Thyroid gland (tissue), 4 donors: ENCODE results near the gene UNC13D. TPM values are rescaled to one million over a fixed set of nuclear protein-coding genes. Genes with fewer than 3 reads are reported as not detected.

ENCODE experiments used
- DNase-seq, 2 donors: peaks; one replicate each; pipeline ENCODE4 v3.0.0-alpha.2; 2019
- H3K27ac ChIP-seq, 3 donors: fragments of 200-600 bp; sonication (generic); 1 replicate in 2 of 3; 2 replicates in 1 of 3; pipeline ENCODE4 v1.5.1; 2016 to 2019; ENCODE audit warnings: mild to moderate bottlenecking in 1 of 3, moderate library complexity in 1 of 3
- H3K27me3 ChIP-seq: fragments of 200-600 bp; sonication (generic); one replicate; pipeline ENCODE4 v1.5.1; 2019
- H3K36me3 ChIP-seq, 2 donors: fragments of 200-600 bp; sonication (generic); one replicate each; pipeline ENCODE4 v1.5.1; 2016 to 2019
- H3K4me1 ChIP-seq, 2 donors: fragments of 200-600 bp; sonication (generic); one replicate each; pipeline ENCODE4 v1.5.1; 2017 to 2019
- H3K4me3 ChIP-seq, 3 donors: fragments of 200-600 bp; sonication (generic); replicated peaks in 1 of 3; 1 replicate in 2 of 3; 2 replicates in 1 of 3; pipeline ENCODE4 v1.5.1; 2016; ENCODE audit warnings: mild to moderate bottlenecking in 1 of 3
- H3K9me3 ChIP-seq: fragments of 200-600 bp; sonication (generic); one replicate; pipeline ENCODE4 v1.5.1; 2017
- CTCF ChIP-seq, 6 experiments: fragments of 200-600 bp in 3 of 6; fragments of 450-650 bp in 3 of 6; sonication (generic) in 3 of 6; IDR thresholded peaks; one replicate each; pipeline ENCODE4 v1.5.1; 2016 to 2019; ENCODE audit warnings: antibody characterized with exemption in 6 of 6, mild to moderate bottlenecking in 2 of 6, inconsistent platforms in 1 of 6, moderate library complexity in 1 of 6
- POLR2A ChIP-seq, 2 donors: fragments of 450-650 bp; IDR thresholded peaks; one replicate each; pipeline ENCODE4 v1.6.1; 2017; ENCODE audit warnings: antibody characterized with exemption in 2 of 2, mild to moderate bottlenecking in 2 of 2, moderate library complexity in 1 of 2
- WGBS, 2 donors: methylation state at CpG; one replicate each; pipeline ENCODE4 v1.1.5; 2017; 5-methylcytosine and 5-hydroxymethylcytosine counted together
- intact Hi-C: fragments of 100-400 bp; cut with DNase I; formaldehyde crosslinking; loops from one replicate; pipeline ENCODE4 v1.15.1; 2023
- total RNA-seq, 4 donors: library from RNA; depleted of rRNA; stranded (reverse); fragments of >200 nt; gene quantifications; one replicate each; pipeline ENCODE4 v1.2.3, GENCODE V29; 2016

UNC13D gene
- total RNA-seq, 4 donors from 2014 or later, result 4.0 to 8.1 (median 5.2) TPM

DNA sequence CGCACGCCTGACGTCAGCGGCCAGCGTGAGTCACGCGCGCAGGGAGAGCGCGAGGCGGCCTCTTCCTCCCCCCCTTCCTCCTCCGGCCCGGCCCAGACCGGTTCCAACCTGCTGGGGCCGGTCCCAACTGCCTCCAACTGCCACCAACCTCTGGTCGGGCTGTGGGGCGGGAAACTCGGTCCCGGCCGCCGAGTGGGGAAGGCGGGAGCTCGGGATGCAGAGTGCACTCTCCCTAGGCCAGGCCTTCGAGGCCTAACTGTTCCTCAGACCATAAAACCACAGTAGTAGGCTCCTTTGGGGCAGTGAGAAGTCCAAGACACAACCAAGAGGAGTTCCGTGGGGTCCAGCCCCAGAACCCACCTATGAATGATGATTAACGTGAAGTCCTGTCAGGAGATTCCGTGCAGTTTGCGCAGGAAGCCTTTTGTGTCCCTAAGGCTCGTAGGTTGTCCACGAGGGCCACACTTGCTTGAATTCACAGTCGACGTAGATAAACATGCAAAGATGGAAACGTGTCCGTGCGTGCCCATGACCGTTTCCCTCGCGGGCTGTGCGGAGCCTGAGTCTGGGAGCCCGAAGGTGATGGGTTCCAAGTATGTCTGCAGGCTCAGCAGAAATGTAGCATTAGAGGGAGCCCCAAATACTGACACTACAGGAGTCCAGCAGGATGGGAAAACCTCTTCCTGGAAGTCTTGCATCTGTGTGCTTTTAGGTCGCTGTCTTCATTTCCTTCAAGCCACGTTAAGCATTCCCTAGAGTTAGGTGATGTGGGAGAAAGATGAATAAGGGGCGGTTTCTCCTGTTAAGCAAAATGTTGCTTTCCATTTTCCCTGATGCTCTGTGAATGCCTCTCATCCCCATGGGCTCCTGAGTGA lies 59.0 kb downstream of the UNC13D start:
- H3K4me1 ChIP-seq, result peaks cover 22 to 34% of the 10 kb centered on the region in 2 donors
- H3K4me3 ChIP-seq, result peak overlapping the region; percentile 0 to 51 (median 30)
- no peaks in the 10 kb centered on the region for H3K27me3 ChIP-seq
- H3K36me3 ChIP-seq, result no peaks in the 10 kb centered on the region
- peak overlapping the region; percentile 98 to 100 (median 100) for H3K27ac ChIP-seq
- WGBS, 2 donors, result 23 to 44% methylated on average over 14 to 18 of the region's 43 CpGs
- no peaks in the 10 kb centered on the region for H3K9me3 ChIP-seq
- TF ChIP-seq CTCF (IDR thresholded peaks at IDR 0.05) (no peak), POLR2A (IDR thresholded peaks at IDR 0.05) (peak in 1 of 2 donors; percentile 43)
- peak; percentile 87 to 91 for DNase-seq
- intact Hi-C loops, result no loop called here

GRCh38 chr17:75784473-75785015 lies 59.7 kb downstream of the UNC13D start, which contains the start of gene UNK:
Gene UNK (plus strand): TSS chr17:75784806. CDS start chr17:75784881, 75 bp downstream.
- DNase-seq, result peak; percentile 98
- Histone ChIP-seq H3K4me3 (peak within 1 kb of the TSS; percentile 0 to 51 (median 30)), H3K27me3 (no peaks in the 10 kb centered on the region), H3K9me3 (no peaks in the 10 kb centered on the region), H3K27ac (peak within 1 kb of the TSS; percentile 98 to 100 (median 100)), H3K36me3 (no peaks in the 10 kb centered on the region), H3K4me1 (peaks cover 22 to 38% of the 10 kb centered on the region in 2 donors)
- intact Hi-C loops, result no loop called here
- 1% methylated on average over 20 to 24 of the region's 45 CpGs for WGBS, 2 donors
- TF ChIP-seq CTCF (IDR thresholded peaks at IDR 0.05), result peak in 2 of 6 experiments; percentile 18 to 26
- TF ChIP-seq POLR2A (IDR thresholded peaks at IDR 0.05), result peak; percentile 40 to 83

DNA sequence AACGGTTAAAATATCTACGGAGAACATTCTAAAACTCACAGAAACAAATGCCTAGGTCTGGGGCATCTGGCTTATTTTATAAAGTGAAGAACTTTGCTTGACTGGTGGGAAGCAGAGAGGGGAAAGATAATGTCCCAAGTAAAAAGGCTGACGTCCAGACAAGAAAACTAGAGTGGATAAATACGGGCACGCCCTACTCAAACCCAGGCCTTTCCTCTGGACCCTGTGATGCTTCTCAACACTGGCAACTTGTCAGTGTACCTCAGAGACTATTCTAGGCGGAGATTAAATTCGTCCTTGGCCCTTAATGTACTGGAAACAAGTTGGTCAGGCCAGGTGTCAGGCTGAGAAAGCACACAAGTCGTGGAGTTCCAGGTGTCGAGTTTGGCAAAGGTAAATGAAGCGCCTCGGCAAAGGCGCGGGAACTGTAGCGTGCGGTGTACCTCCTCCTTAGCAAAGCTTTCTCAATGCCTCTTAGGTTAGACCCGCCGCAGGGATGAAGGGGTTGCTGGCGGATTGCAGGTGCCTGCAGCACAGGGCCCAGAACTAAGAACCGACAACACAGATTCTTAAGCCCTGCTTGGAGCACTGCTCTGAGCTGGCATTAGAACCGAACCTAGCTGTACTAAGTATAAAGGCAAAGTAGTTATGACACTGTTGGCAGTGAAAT lies 60.3 kb downstream of the UNC13D start:
- H3K9me3 ChIP-seq, result no peaks in the 10 kb centered on the region
- 60 to 63% methylated on average over 16 to 20 of the region's 20 CpGs for WGBS, 2 donors
- H3K27ac ChIP-seq, result peak overlapping the region; percentile 98 to 100 (median 100)
- peak in 1 of 2 donors; percentile 34 for DNase-seq
- no peak for TF ChIP-seq CTCF (IDR thresholded peaks at IDR 0.05)
- TF ChIP-seq POLR2A (IDR thresholded peaks at IDR 0.05), result no peak
- H3K27me3 ChIP-seq, result no peaks in the 10 kb centered on the region
- H3K36me3 ChIP-seq, result peaks cover 1 to 5% of the 10 kb centered on the region in 2 donors
- intact Hi-C loops, result no loop called here
- H3K4me3 ChIP-seq, result peak overlapping the region in 2 of 3 donors; percentile 5 to 51
- peaks cover 22 to 38% of the 10 kb centered on the region in 2 donors for H3K4me1 ChIP-seq

- H3K27me3 ChIP-seq, result no peaks in the 10 kb centered on the region
- intact Hi-C loops, result no loop called here
- DNase-seq, result no peak
- no peak for TF ChIP-seq POLR2A (IDR thresholded peaks at IDR 0.05)
- TF ChIP-seq CTCF (IDR thresholded peaks at IDR 0.05), result peak; percentile 62 to 93 (median 70)
- peak overlapping the region; percentile 98 to 100 (median 100) for H3K27ac ChIP-seq
- 12 to 15% methylated on average over 6 of the region's 6 CpGs for WGBS, 2 donors
- H3K9me3 ChIP-seq, result no peaks in the 10 kb centered on the region
- peaks cover 8 to 12% of the 10 kb centered on the region in 2 donors for H3K36me3 ChIP-seq
- no peak overlapping the region for H3K4me3 ChIP-seq
- H3K4me1 ChIP-seq, result peaks cover 22 to 38% of the 10 kb centered on the region in 2 donors
These were observed 61.0 kb downstream of the UNC13D start for GRCh38 chr17:75783069-75783783.
